SJCRH30 (cell line): ENCODE results near the gene NRBP1. TPM values are rescaled to one million over a fixed set of nuclear protein-coding genes. Genes with fewer than 3 reads are reported as not detected.
A peak's percentile ranks its signal among the peaks of the same experiment; 100 is the strongest.

Experiments
- DNase-seq, 2 experiments: peaks; one replicate each; pipeline ENCODE4 v3.0.0-alpha.2; 2015 to 2020
- H3K27ac ChIP-seq: fragments of 250-450 bp; sonication (Bioruptor Pico); 2 replicates; pipeline ENCODE4 v1.5.1; 2020; ENCODE audit warnings: mild to moderate bottlenecking, moderate library complexity
- H3K27me3 ChIP-seq: fragments of 250-450 bp; sonication (Bioruptor Pico); 2 replicates; pipeline ENCODE4 v1.5.1; 2020; ENCODE audit warnings: mild to moderate bottlenecking, moderate library complexity
- H3K36me3 ChIP-seq: fragments of 250-450 bp; sonication (Bioruptor Pico); 2 replicates; pipeline ENCODE4 v1.5.1; 2020; ENCODE audit warnings: mild to moderate bottlenecking, moderate library complexity
- H3K4me1 ChIP-seq: fragments of 250-450 bp; sonication (Bioruptor Pico); 2 replicates; pipeline ENCODE4 v1.5.1; 2020; ENCODE audit warnings: mild to moderate bottlenecking, moderate library complexity
- H3K4me3 ChIP-seq: fragments of 250-450 bp; sonication (Bioruptor Pico); 2 replicates; pipeline ENCODE4 v1.5.1; 2020; ENCODE audit warnings: mild to moderate bottlenecking, moderate library complexity
- H3K9me3 ChIP-seq: fragments of 250-450 bp; sonication (Bioruptor Pico); replicated peaks from 2 replicates; pipeline ENCODE4 v1.5.1; 2020; ENCODE audit warnings: mild to moderate bottlenecking, moderate library complexity
- total RNA-seq: library from RNA; depleted of rRNA; stranded (reverse); fragments of >200 nt; shearing (Covaris generic); gene quantifications from 2 replicates; pipeline ENCODE4 v1.2.3, GENCODE V29; 2014; rRNA removed

The NRBP1 gene
- total RNA-seq: 153 and 156 TPM in 2 replicates

GRCh38 chr2:27428213-27428977 is at the start of gene NRBP1:
Gene NRBP1 (plus strand): TSS chr2:27428631. CDS start chr2:27433274, 4,643 bp downstream.
- Histone ChIP-seq H3K4me1 (peaks cover 17% of the 10 kb centered on the region), H3K36me3 (peaks cover 5% of the 10 kb centered on the region), H3K27ac (peak within 1 kb of the TSS; percentile 81), H3K27me3 (no peaks in the 10 kb centered on the region), H3K9me3 (no peaks in the 10 kb centered on the region), H3K4me3 (peak within 1 kb of the TSS; percentile 98)
- peak; percentile 96 to 98 for DNase-seq

- H3K9me3 ChIP-seq: no peaks in the 10 kb centered on the region
- H3K36me3 ChIP-seq: peaks cover 71% of the 10 kb centered on the region
- DNase-seq: no peak
- peaks cover 13% of the 10 kb centered on the region; the same call in 1 of the 2 replicates for H3K4me1 ChIP-seq
- no peak overlapping the region for H3K27ac ChIP-seq
- no peak overlapping the region; the same call in 1 of the 2 replicates for H3K4me3 ChIP-seq
- no peaks in the 10 kb centered on the region for H3K27me3 ChIP-seq
These were observed 49.6 kb upstream of the NRBP1 start for GRCh38 chr2:27378809-27379290.

- no peaks in the 10 kb centered on the region for H3K9me3 ChIP-seq
- H3K27me3 ChIP-seq: no peaks in the 10 kb centered on the region
- H3K36me3 ChIP-seq: peaks cover 76% of the 10 kb centered on the region
- H3K4me1 ChIP-seq: peaks cover 13% of the 10 kb centered on the region; the same call in 1 of the 2 replicates
- H3K4me3 ChIP-seq: peak overlapping the region; percentile 64
- DNase-seq: no peak
- peak overlapping the region; percentile 69; the same call in 1 of the 2 replicates for H3K27ac ChIP-seq
These were observed 49.0 kb upstream of the NRBP1 start for GRCh38 chr2:27379383-27379835.

GRCh38 chr2:27379836-27380625 is 48.4 kb upstream of the NRBP1 start:
- Histone ChIP-seq H3K36me3 (peaks cover 78% of the 10 kb centered on the region), H3K9me3 (no peaks in the 10 kb centered on the region), H3K27me3 (no peaks in the 10 kb centered on the region), H3K4me1 (peaks cover 13% of the 10 kb centered on the region; the same call in 1 of the 2 replicates), H3K4me3 (peak overlapping the region; percentile 64), H3K27ac (peak overlapping the region; percentile 69)
- DNase-seq: peak in 1 of 2 experiments; percentile 46

GRCh38 chr2:27380626-27381545 is 47.5 kb upstream of the NRBP1 start, which contains the start of gene ZNF513:
Gene ZNF513 (minus strand): TSS chr2:27380734. CDS start chr2:27380526, 208 bp downstream.
- peaks cover 79% of the 10 kb centered on the region for H3K36me3 ChIP-seq
- H3K4me1 ChIP-seq: peaks cover 13% of the 10 kb centered on the region; the same call in 1 of the 2 replicates
- DNase-seq: peak; percentile 98
- H3K27me3 ChIP-seq: no peaks in the 10 kb centered on the region
- H3K27ac ChIP-seq: peak within 1 kb of the TSS; percentile 69
- H3K4me3 ChIP-seq: peak within 1 kb of the TSS; percentile 64
- H3K9me3 ChIP-seq: no peaks in the 10 kb centered on the region

GRCh38 chr2:27381577-27382181 is 46.8 kb upstream of the NRBP1 start:
- Histone ChIP-seq H3K36me3 (peaks cover 79% of the 10 kb centered on the region), H3K27me3 (no peaks in the 10 kb centered on the region), H3K4me3 (no peak overlapping the region), H3K9me3 (no peaks in the 10 kb centered on the region), H3K27ac (no peak overlapping the region), H3K4me1 (peaks cover 13% of the 10 kb centered on the region; the same call in 1 of the 2 replicates)
- no peak for DNase-seq

GRCh38 chr2:27390822-27391679 is 37.4 kb upstream of the NRBP1 start:
- Histone ChIP-seq H3K9me3 (0 out of 2 replicates have a peak, but pooled peaks cover 4% of the 10 kb centered on the region), H3K4me1 (no peaks in the 10 kb centered on the region), H3K27ac (no peak overlapping the region), H3K4me3 (no peak overlapping the region), H3K36me3 (peaks cover 48% of the 10 kb centered on the region), H3K27me3 (no peaks in the 10 kb centered on the region)
- DNase-seq: no peak

GRCh38 chr2:27393225-27393624 is 35.2 kb upstream of the NRBP1 start:
- H3K27me3 ChIP-seq: no peaks in the 10 kb centered on the region
- H3K9me3 ChIP-seq: 0 out of 2 replicates have a peak, but pooled peaks cover 4% of the 10 kb centered on the region
- no peaks in the 10 kb centered on the region for H3K4me1 ChIP-seq
- DNase-seq: no peak
- peaks cover 45% of the 10 kb centered on the region for H3K36me3 ChIP-seq
- H3K27ac ChIP-seq: no peak overlapping the region
- no peak overlapping the region for H3K4me3 ChIP-seq

- Histone ChIP-seq H3K4me3 (no peak overlapping the region), H3K9me3 (no peaks in the 10 kb centered on the region), H3K27ac (no peak overlapping the region), H3K36me3 (peaks cover 43% of the 10 kb centered on the region), H3K4me1 (no peaks in the 10 kb centered on the region), H3K27me3 (no peaks in the 10 kb centered on the region)
- no peak for DNase-seq
These were observed 29.5 kb upstream of the NRBP1 start for GRCh38 chr2:27398962-27399361.

GRCh38 chr2:27400348-27401135 is 27.9 kb upstream of the NRBP1 start:
- H3K4me1 ChIP-seq: no peaks in the 10 kb centered on the region
- H3K4me3 ChIP-seq: no peak overlapping the region
- peak in 1 of 2 experiments; percentile 48 for DNase-seq
- no peak overlapping the region for H3K27ac ChIP-seq
- peaks cover 49% of the 10 kb centered on the region for H3K36me3 ChIP-seq
- no peaks in the 10 kb centered on the region for H3K27me3 ChIP-seq
- no peaks in the 10 kb centered on the region for H3K9me3 ChIP-seq

- Histone ChIP-seq H3K27ac (no peak overlapping the region; the same call in 1 of the 2 replicates), H3K36me3 (peaks cover 26% of the 10 kb centered on the region), H3K4me3 (peak overlapping the region; percentile 98), H3K9me3 (no peaks in the 10 kb centered on the region), H3K4me1 (peaks cover 9% of the 10 kb centered on the region), H3K27me3 (no peaks in the 10 kb centered on the region)
- peak; percentile 39 to 72 for DNase-seq
These were observed 20.5 kb upstream of the NRBP1 start for GRCh38 chr2:27407798-27408491.
